ENCODE results near the gene DTNB.
"Not testable (repeated sequence)": the region's sequence is repeated elsewhere in the genome, so short reads cannot be mapped to it uniquely, and the experiment has no call there.

Gene DTNB

GRCh38 chr2:25684577-25685473 is 11.4 kb upstream of the DTNB start:
- DNase-seq (ENCODE audit: low spot score): peak; percentile 62

GRCh38 chr2:25682082-25682481 is 8.7 kb upstream of the DTNB start:
- DNase-seq (ENCODE audit: low spot score): no peak

- DNase-seq (ENCODE audit: low spot score): no peak
Measured at GRCh38 chr2:25677877-25678276, 4.5 kb upstream of the DTNB start.

GRCh38 chr2:25674077-25674362 is 643 bp upstream of the DTNB start:
- no peak for DNase-seq (ENCODE audit: low spot score)

DNA sequence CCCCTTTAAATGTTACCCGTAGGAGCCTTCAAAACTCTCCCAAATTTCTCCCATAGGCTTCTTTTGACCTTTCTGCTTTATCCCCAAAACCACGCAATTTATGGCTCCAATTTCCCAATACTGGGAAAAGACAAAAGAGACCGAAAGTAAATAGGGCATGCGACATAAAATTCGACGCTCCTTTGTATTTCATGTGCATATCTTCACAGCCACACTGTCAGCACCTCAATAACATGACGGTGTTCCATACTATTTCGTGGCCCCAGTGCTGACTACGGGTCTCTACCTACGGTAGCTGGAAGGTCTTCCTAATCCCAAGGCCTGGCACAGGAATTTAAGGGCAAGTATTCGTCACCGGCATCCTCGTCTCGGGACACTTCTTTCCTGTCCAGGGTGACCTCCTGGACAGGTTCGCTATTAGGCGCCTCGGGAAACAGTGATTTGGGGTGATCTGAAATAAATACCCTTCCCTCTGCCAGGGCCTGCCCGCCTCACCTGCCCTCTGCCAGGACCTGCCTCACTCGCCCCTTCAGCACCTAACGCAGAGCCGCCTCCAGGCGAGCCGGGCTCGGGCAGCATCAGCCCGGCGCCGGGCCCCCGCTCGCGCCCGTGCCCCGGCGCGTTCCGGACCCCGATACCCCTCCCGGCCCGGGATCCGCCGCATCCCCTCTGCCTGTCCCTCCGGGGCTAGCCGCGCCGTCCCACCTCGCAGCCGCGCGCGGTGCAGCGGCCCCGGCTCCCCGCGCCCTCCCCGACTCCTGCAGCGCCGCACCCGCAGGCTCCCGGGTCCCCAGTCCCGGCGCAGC is 680 bp downstream of the DTNB start:
- DNase-seq (ENCODE audit: low spot score): peak; percentile 33

- DNase-seq (ENCODE audit: low spot score): no peak
Measured at GRCh38 chr2:25671622-25672021, 1.8 kb downstream of the DTNB start.

DNA sequence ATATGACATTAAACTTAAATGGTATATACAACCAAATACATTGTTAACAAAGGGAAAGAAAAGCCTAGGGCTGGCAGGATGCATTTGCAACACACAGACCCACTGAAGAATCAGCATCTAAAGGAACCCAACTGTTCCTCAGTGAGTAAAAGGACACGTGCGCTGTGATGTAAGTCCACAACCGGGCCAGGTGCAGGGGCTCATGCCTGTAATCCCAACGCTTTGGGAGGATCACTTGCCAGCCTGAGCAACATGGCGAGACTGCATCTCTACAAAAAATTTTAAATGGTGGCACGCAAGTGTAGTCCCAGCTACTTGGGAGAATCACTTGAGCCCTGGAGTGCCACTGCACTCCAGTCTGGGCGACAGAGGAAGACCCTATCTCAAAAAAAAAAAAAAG is 3.9 kb downstream of the DTNB start:
- no peak for DNase-seq (ENCODE audit: low spot score)

DNA sequence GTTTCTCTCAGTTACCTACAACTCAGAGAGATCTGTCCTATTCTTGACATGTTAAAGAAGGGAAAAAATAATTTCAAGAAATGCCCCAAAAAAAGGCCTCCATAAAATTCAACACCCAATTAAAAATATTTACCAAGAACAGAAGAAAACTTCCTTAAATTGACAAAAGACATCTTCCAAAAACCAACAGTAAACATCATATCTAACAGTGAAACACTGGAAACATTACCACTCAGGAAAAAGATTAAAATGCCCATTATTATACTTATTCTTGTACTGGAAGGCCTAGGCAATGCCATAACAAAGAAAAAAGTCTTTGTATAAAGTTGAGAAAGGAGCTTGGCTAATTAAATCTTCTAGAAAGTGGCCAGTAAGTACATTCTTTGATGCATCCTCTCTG is 7.2 kb downstream of the DTNB start:
- no peak for DNase-seq (ENCODE audit: low spot score)

DNA sequence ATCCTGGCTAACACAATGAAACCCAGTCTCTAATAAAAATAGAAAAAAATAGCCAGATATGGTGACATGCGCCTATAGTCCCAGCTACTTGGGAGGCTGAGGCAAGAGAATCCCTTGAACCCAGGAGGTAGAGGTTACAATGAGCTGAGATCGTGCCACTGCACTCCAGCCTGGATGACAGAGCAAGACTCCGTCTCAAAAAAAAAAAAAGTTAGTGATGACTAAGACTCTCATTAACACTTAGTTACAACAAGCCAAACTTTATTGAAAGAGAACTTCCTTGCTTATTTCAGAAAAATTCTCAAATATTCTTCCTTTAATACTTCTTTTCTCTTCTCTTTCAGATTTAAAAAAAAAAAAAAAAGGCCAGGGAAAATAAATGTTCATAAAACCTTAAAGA is 7.9 kb downstream of the DTNB start:
- not testable (repeated sequence) for DNase-seq (ENCODE audit: low spot score)

DNA sequence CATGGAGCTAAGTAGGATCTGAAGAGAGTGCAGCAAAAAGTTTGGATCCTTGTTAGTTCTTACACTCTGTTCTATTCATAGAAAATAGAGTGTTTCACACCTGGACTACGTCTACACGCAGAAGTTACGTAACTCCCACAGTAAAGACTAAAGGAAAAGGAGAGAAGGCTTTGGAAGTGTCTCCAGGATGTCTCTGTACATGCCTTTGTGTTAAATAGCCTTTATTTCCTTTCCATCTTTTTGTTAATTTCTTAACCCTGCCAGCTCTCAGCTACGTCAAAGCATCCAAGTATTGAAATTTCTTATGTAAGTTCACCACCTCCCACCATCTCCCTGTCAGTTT is 8.4 kb downstream of the DTNB start:
- DNase-seq (ENCODE audit: low spot score): no peak

DNA sequence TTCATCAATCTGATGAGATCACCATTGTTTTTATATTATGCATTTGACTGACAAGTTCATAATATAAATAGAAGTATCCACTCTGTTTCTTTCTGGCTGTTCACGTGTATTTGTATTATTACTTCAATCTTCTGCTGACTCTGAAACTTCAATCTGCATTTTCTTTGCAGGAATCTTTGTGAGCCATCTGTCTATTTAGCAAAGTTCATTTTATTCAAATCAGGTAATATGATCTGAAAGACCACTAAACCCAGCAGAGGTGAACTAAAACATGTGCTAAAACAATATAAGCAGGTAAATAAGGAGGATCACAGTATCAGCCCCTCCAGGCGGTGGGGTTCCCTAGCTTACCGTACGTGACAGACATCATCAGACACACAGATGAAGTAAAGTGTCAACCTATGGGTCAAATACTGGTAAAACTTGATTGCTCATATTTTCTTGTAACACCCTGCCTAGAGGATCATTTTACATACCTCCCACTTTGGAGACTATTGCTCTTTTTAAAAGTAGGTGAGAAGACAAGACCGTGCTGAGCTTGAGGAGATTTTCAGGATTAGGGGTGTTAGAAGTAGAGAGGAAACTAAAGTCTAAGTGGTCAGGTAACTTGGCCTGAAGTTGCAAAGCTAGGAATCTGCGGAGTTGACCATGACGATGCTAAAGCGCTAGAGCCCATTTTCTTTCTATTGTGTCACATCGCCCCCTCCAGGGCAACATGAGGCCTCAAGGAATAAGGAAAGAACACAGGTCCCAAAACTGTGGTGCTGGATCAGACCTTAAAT is 9.0 kb downstream of the DTNB start:
- DNase-seq (ENCODE audit: low spot score): peak; percentile 62

DNA sequence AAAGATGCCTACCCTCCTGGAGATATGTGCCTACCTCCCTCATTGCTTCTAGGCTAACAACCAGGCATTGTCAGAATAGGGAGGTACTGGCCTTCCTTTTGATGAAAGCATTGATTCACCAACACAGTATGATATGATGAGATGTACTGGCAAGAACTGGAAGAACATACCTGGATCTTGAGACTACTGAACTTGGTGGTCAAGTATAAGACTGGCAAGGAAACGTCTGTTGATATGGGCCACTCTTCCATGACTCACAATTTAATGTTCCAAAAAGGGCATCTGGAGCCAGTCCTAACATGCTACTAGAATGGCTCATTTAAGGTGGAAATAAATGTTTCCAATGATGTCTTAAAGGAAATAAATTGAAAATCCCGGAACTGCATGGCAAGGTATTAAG is 18.1 kb downstream of the DTNB start:
- DNase-seq (ENCODE audit: low spot score): no peak

DNA sequence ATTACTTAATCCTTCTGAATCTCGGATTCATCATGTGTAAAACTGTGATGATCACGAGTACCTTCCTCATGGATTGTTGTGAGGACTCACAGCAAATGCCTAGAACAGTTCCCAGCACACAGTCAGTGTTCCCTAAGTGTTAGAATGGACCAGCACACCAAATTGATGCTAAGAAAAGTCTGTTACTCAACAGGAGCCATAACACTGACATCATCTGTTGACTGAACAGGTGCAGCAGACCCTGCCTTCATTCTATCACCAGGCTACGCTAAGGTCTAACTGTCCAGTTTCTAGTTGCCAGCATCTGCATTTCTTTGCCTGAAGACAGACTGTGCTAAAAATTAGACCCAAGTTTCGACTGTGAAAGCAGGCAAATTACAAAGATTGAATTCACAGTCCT is 18.6 kb downstream of the DTNB start:
- no peak for DNase-seq (ENCODE audit: low spot score)

- no peak for DNase-seq (ENCODE audit: low spot score)
Measured at GRCh38 chr2:25651782-25652455, 21.5 kb downstream of the DTNB start.

- DNase-seq (ENCODE audit: low spot score): no peak
Measured at GRCh38 chr2:25651066-25651465, 22.3 kb downstream of the DTNB start.

GRCh38 chr2:25650256-25650655 is 23.1 kb downstream of the DTNB start:
- DNase-seq (ENCODE audit: low spot score): no peak

- DNase-seq (ENCODE audit: low spot score): no peak
Measured at GRCh38 chr2:25649786-25650185, 23.6 kb downstream of the DTNB start.

DNA sequence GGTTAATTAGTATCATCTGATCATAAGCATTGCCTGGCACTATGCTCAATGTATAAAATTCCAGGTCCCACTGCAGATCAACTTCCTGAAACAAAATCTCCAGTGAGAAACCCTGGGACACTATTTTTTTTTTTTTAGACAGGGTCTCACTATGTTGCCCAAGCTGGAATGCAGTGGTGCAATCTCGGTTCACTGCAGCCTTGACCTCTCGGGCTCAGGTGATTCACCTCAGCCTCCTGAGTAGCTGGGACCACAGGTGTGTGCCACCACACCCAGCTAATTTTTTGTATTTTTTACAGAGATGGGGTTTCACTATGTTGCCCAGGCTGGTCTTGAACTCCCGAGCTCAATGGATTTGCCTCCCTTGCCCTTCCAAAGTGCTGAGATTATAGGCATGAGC is 31.1 kb downstream of the DTNB start:
- no peak for DNase-seq (ENCODE audit: low spot score)

DNA sequence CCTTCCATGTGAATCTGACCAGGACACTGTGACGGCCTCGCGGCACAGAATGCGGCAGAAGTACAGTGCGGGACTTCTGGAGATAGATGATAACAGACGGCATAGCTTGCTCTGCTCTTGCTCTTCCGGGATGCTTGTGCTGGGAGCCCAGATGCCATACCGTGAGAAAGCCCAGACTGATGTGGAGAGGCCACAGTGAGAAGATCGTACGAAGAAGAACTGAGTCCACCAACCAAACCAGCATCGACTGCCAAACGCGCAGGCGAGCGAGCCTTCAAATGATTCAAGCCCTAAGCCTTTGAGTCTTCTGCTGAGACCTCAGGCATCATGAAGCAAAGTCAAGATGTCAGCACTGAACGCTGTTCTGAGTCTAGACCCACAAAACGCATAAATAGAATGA is 33.7 kb downstream of the DTNB start:
- no peak for DNase-seq (ENCODE audit: low spot score)

DNA sequence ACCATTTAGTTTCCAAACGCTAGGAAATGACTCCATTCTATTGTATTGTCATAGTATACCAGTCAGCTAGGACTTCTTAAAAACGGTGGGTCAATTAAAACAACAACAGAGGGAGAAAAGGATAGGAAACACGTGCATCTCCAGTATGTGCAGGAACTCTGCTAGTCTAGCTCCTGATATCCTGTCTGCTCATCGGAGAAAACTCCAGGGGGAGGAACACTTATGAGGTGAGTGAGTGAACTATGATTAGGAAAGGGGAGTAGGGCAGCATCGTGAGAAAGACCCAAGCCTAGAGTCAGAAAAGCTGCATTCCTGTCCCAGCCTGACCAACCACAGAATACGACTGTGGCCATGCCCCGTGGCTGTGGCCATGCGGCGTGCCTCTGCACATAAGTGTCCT is 34.2 kb downstream of the DTNB start:
- DNase-seq (ENCODE audit: low spot score): no peak

DNA sequence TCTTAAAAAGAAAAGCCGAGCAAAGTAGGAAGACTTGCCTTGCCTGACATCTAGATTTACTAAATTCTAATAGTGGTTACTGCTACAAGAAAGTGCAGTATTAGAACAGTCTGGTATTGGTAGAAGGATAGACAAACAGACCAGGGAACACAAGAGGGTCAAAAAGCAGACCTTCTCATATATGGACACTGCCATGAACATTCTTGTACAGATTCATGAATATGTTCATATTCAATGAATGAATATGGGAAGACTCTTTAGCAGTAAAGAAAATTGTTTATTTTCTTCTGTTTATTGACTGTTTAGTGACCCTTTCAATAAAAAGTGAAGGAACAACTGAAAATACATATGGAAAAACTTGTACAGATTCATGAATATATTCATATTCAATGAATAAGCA is 37.6 kb downstream of the DTNB start:
- no peak for DNase-seq (ENCODE audit: low spot score)

DNA sequence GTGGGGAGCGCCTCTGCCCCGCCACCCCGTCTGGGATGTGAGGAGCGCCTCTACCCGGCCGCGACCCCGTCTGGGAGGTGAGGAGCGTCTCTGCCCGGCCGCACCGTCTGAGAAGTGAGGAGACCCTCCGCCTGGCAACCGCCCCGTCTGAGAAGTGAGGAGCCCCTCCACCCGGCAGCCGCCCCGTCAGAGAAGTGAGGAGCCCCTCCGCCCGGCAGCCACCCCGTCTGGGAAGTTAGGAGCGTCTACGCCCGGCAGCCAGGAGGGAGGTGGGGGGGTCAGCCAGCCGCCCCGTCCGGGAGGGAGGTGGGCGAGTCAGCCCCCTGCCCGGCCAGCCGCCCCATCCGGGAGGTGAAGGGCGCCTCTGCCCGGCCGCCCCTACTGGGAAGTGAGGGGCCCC is 39.6 kb downstream of the DTNB start:
- DNase-seq (ENCODE audit: low spot score): not testable (repeated sequence)
